Fibroblast of skin of back (primary cell): ENCODE results near the gene PPP1R9A.

Experiments
- DNase-seq: peaks from one replicate; pipeline ENCODE4 v3.0.0-alpha.2; 2013

The PPP1R9A gene

GRCh38 chr7:95209276-95209675, 301.9 kb downstream of the PPP1R9A start:
- DNase-seq = no peak

GRCh38 chr7:95209788-95210187, 302.4 kb downstream of the PPP1R9A start:
- DNase-seq = no peak

GRCh38 chr7:95213148-95213547, 305.8 kb downstream of the PPP1R9A start:
- no peak for DNase-seq

GRCh38 chr7:95213809-95214492, 306.6 kb downstream of the PPP1R9A start:
- DNase-seq = peak; percentile 69

GRCh38 chr7:95219721-95220120, 312.3 kb downstream of the PPP1R9A start:
- DNase-seq = no peak

- DNase-seq = no peak
These were observed 312.9 kb downstream of the PPP1R9A start for GRCh38 chr7:95220328-95220727.

GRCh38 chr7:95225301-95225700, 317.9 kb downstream of the PPP1R9A start:
- no peak for DNase-seq

GRCh38 chr7:95229301-95229700, 321.9 kb downstream of the PPP1R9A start:
- peak; percentile 33 for DNase-seq

GRCh38 chr7:95238252-95238943, 331.0 kb downstream of the PPP1R9A start:
- no peak for DNase-seq

- no peak for DNase-seq
These were observed 333.5 kb downstream of the PPP1R9A start for GRCh38 chr7:95240921-95241320.

GRCh38 chr7:95242266-95242665, 334.9 kb downstream of the PPP1R9A start:
- no peak for DNase-seq

- DNase-seq = no peak
These were observed 337.2 kb downstream of the PPP1R9A start for GRCh38 chr7:95244616-95245015.

GRCh38 chr7:95245828-95246500, 338.6 kb downstream of the PPP1R9A start:
- DNase-seq = no peak

- DNase-seq = peak; percentile 73
These were observed 339.5 kb downstream of the PPP1R9A start for GRCh38 chr7:95246831-95247370.

- DNase-seq = no peak
These were observed 343.2 kb downstream of the PPP1R9A start for GRCh38 chr7:95250571-95250970.

GRCh38 chr7:95251966-95252365, 344.6 kb downstream of the PPP1R9A start:
- DNase-seq = no peak

- no peak for DNase-seq
These were observed 346.6 kb downstream of the PPP1R9A start for GRCh38 chr7:95253986-95254385.

GRCh38 chr7:95255691-95256090, 348.3 kb downstream of the PPP1R9A start:
- DNase-seq = no peak

- DNase-seq = no peak
These were observed 354.6 kb downstream of the PPP1R9A start for GRCh38 chr7:95261895-95262415.

- DNase-seq = no peak
These were observed 355.5 kb downstream of the PPP1R9A start for GRCh38 chr7:95262875-95263274.

GRCh38 chr7:95263785-95264362, 356.5 kb downstream of the PPP1R9A start:
- DNase-seq = no peak

- peak; percentile 37 for DNase-seq
These were observed 357.0 kb downstream of the PPP1R9A start for GRCh38 chr7:95264363-95264891.

GRCh38 chr7:95265634-95266033, 358.2 kb downstream of the PPP1R9A start:
- no peak for DNase-seq
